T-helper 1 cell treated with Interleukin-12 subunit alpha and Interleukin-12 subunit beta and Interleukin-4 antibody, amounts not matched to agents 30 μg/mL and 1 μg/mL, for 36 hours (primary cell): Measurements from ENCODE around the gene DENND1A.

Experiments
- H3K27ac Mint-ChIP-seq: one replicate; pipeline ENCODE4 v1.8.0; 2021; ENCODE audit warnings: mild to moderate bottlenecking, mixed read lengths
- H3K27me3 Mint-ChIP-seq: one replicate; pipeline ENCODE4 v1.8.0; 2021; ENCODE audit warnings: low read depth, mixed read lengths
- H3K36me3 Mint-ChIP-seq: one replicate; pipeline ENCODE4 v1.8.0; 2021; ENCODE audit warnings: low read depth, mixed read lengths
- H3K4me1 Mint-ChIP-seq: one replicate; pipeline ENCODE4 v1.8.0; 2021; ENCODE audit warnings: low read depth, mixed read lengths
- H3K4me3 Mint-ChIP-seq: one replicate; pipeline ENCODE4 v1.8.0; 2021; ENCODE audit warnings: mild to moderate bottlenecking, moderate library complexity, mixed read lengths
- H3K9me3 Mint-ChIP-seq: one replicate; pipeline ENCODE4 v1.8.0; 2021; ENCODE audit warnings: mixed read lengths

DENND1A gene

GRCh38 chr9:123537809-123538208 is 392.1 kb downstream of the DENND1A start:
- Mint-ChIP-seq H3K27ac (no peak overlapping the region), H3K27me3 (peaks cover 3% of the 10 kb centered on the region), H3K9me3 (no peaks in the 10 kb centered on the region), H3K4me3 (no peak overlapping the region), H3K4me1 (peaks cover 8% of the 10 kb centered on the region), H3K36me3 (peaks cover 5% of the 10 kb centered on the region)

GRCh38 chr9:123536455-123536868 is 393.5 kb downstream of the DENND1A start:
- Mint-ChIP-seq H3K36me3 (peaks cover 5% of the 10 kb centered on the region), H3K27ac (no peak overlapping the region), H3K4me1 (peaks cover 8% of the 10 kb centered on the region), H3K9me3 (peaks cover 2% of the 10 kb centered on the region), H3K4me3 (peak overlapping the region; percentile 6), H3K27me3 (no peaks in the 10 kb centered on the region)

GRCh38 chr9:123534336-123534735 is 395.6 kb downstream of the DENND1A start:
- no peaks in the 10 kb centered on the region for H3K27me3 Mint-ChIP-seq

GRCh38 chr9:123530244-123530643 is 399.7 kb downstream of the DENND1A start:
- Mint-ChIP-seq H3K9me3 (peaks cover 18% of the 10 kb centered on the region), H3K27me3 (no peaks in the 10 kb centered on the region), H3K36me3 (peaks cover 6% of the 10 kb centered on the region), H3K4me1 (no peaks in the 10 kb centered on the region), H3K27ac (no peak overlapping the region), H3K4me3 (no peak overlapping the region)

More at GRCh38 chr9:123534336-123534735, 395.6 kb downstream of the DENND1A start:
- H3K4me1 Mint-ChIP-seq: peaks cover 8% of the 10 kb centered on the region
- peaks cover 16% of the 10 kb centered on the region for H3K9me3 Mint-ChIP-seq
- H3K27ac Mint-ChIP-seq: no peak overlapping the region
- H3K36me3 Mint-ChIP-seq: peaks cover 6% of the 10 kb centered on the region
- no peak overlapping the region for H3K4me3 Mint-ChIP-seq

- H3K27ac Mint-ChIP-seq: no peak overlapping the region
- no peak overlapping the region for H3K4me3 Mint-ChIP-seq
- H3K4me1 Mint-ChIP-seq: no peaks in the 10 kb centered on the region
- no peaks in the 10 kb centered on the region for H3K27me3 Mint-ChIP-seq
- H3K9me3 Mint-ChIP-seq: peaks cover 18% of the 10 kb centered on the region
- peaks cover 1% of the 10 kb centered on the region for H3K36me3 Mint-ChIP-seq
These were observed 401.4 kb downstream of the DENND1A start for GRCh38 chr9:123528501-123528900.

- H3K4me1 Mint-ChIP-seq: no peaks in the 10 kb centered on the region
- no peak overlapping the region for H3K27ac Mint-ChIP-seq
- H3K36me3 Mint-ChIP-seq: peaks cover 1% of the 10 kb centered on the region
- H3K27me3 Mint-ChIP-seq: no peaks in the 10 kb centered on the region
- H3K4me3 Mint-ChIP-seq: no peak overlapping the region
- H3K9me3 Mint-ChIP-seq: peaks cover 18% of the 10 kb centered on the region
These were observed 401.9 kb downstream of the DENND1A start for GRCh38 chr9:123527981-123528380.

- no peaks in the 10 kb centered on the region for H3K4me1 Mint-ChIP-seq
- no peaks in the 10 kb centered on the region for H3K36me3 Mint-ChIP-seq
- H3K4me3 Mint-ChIP-seq: no peak overlapping the region
- no peak overlapping the region for H3K27ac Mint-ChIP-seq
- peaks cover 12% of the 10 kb centered on the region for H3K9me3 Mint-ChIP-seq
- no peaks in the 10 kb centered on the region for H3K27me3 Mint-ChIP-seq
These were observed 404.0 kb downstream of the DENND1A start for GRCh38 chr9:123525957-123526356.

GRCh38 chr9:123525424-123525823 is 404.5 kb downstream of the DENND1A start:
- H3K27me3 Mint-ChIP-seq: no peaks in the 10 kb centered on the region
- H3K4me1 Mint-ChIP-seq: no peaks in the 10 kb centered on the region
- no peak overlapping the region for H3K4me3 Mint-ChIP-seq
- H3K9me3 Mint-ChIP-seq: peaks cover 12% of the 10 kb centered on the region
- H3K36me3 Mint-ChIP-seq: no peaks in the 10 kb centered on the region
- no peak overlapping the region for H3K27ac Mint-ChIP-seq

- H3K4me3 Mint-ChIP-seq: no peak overlapping the region
- H3K4me1 Mint-ChIP-seq: no peaks in the 10 kb centered on the region
- no peaks in the 10 kb centered on the region for H3K27me3 Mint-ChIP-seq
- no peak overlapping the region for H3K27ac Mint-ChIP-seq
- no peaks in the 10 kb centered on the region for H3K36me3 Mint-ChIP-seq
- H3K9me3 Mint-ChIP-seq: peaks cover 7% of the 10 kb centered on the region
These were observed 405.1 kb downstream of the DENND1A start for GRCh38 chr9:123524866-123525265.

GRCh38 chr9:123523845-123524244 is 406.1 kb downstream of the DENND1A start:
- no peaks in the 10 kb centered on the region for H3K36me3 Mint-ChIP-seq
- no peaks in the 10 kb centered on the region for H3K27me3 Mint-ChIP-seq
- no peaks in the 10 kb centered on the region for H3K9me3 Mint-ChIP-seq
- H3K27ac Mint-ChIP-seq: no peak overlapping the region
- H3K4me1 Mint-ChIP-seq: no peaks in the 10 kb centered on the region
- no peak overlapping the region for H3K4me3 Mint-ChIP-seq

- H3K27ac Mint-ChIP-seq: no peak overlapping the region
- H3K4me1 Mint-ChIP-seq: no peaks in the 10 kb centered on the region
- H3K27me3 Mint-ChIP-seq: no peaks in the 10 kb centered on the region
- no peak overlapping the region for H3K4me3 Mint-ChIP-seq
- H3K9me3 Mint-ChIP-seq: no peaks in the 10 kb centered on the region
- H3K36me3 Mint-ChIP-seq: no peaks in the 10 kb centered on the region
These were observed 406.9 kb downstream of the DENND1A start for GRCh38 chr9:123523001-123523400.

GRCh38 chr9:123522251-123522650 is 407.7 kb downstream of the DENND1A start:
- Mint-ChIP-seq H3K9me3 (no peaks in the 10 kb centered on the region), H3K36me3 (no peaks in the 10 kb centered on the region), H3K27me3 (no peaks in the 10 kb centered on the region), H3K4me1 (no peaks in the 10 kb centered on the region), H3K27ac (no peak overlapping the region), H3K4me3 (no peak overlapping the region)

- Mint-ChIP-seq H3K27me3 (no peaks in the 10 kb centered on the region), H3K36me3 (no peaks in the 10 kb centered on the region), H3K27ac (no peak overlapping the region)
These were observed 411.6 kb downstream of the DENND1A start for GRCh38 chr9:123518338-123518737.

GRCh38 chr9:123517512-123517911 is 412.4 kb downstream of the DENND1A start:
- Mint-ChIP-seq H3K27ac (no peak overlapping the region), H3K36me3 (no peaks in the 10 kb centered on the region), H3K27me3 (no peaks in the 10 kb centered on the region), H3K9me3 (no peaks in the 10 kb centered on the region), H3K4me1 (no peaks in the 10 kb centered on the region), H3K4me3 (no peak overlapping the region)

More at GRCh38 chr9:123518338-123518737, 411.6 kb downstream of the DENND1A start:
- H3K9me3 Mint-ChIP-seq: no peaks in the 10 kb centered on the region
- H3K4me1 Mint-ChIP-seq: no peaks in the 10 kb centered on the region
- no peak overlapping the region for H3K4me3 Mint-ChIP-seq

GRCh38 chr9:123514766-123515165 is 415.2 kb downstream of the DENND1A start:
- no peaks in the 10 kb centered on the region for H3K9me3 Mint-ChIP-seq
- no peaks in the 10 kb centered on the region for H3K36me3 Mint-ChIP-seq
- no peak overlapping the region for H3K27ac Mint-ChIP-seq
- H3K4me1 Mint-ChIP-seq: no peaks in the 10 kb centered on the region
- no peaks in the 10 kb centered on the region for H3K27me3 Mint-ChIP-seq
- no peak overlapping the region for H3K4me3 Mint-ChIP-seq

- H3K36me3 Mint-ChIP-seq: no peaks in the 10 kb centered on the region
- H3K4me1 Mint-ChIP-seq: no peaks in the 10 kb centered on the region
- H3K27me3 Mint-ChIP-seq: no peaks in the 10 kb centered on the region
- H3K9me3 Mint-ChIP-seq: no peaks in the 10 kb centered on the region
- H3K27ac Mint-ChIP-seq: no peak overlapping the region
- no peak overlapping the region for H3K4me3 Mint-ChIP-seq
These were observed 416.4 kb downstream of the DENND1A start for GRCh38 chr9:123513554-123513953.
